ENCODE results near the gene ACRBP.

ACRBP gene

GRCh38 chr12:6647083-6647604 lies at the start of gene ACRBP:
TSS of gene ACRBP (minus strand) at chr12:6647432. CDS start at chr12:6647366, 66 bp downstream.
- DNase-seq = no peak

- no peak for DNase-seq
These were observed 48.2 kb upstream of the ACRBP start for GRCh38 chr12:6695313-6696045.

GRCh38 chr12:6694701-6695100 lies 47.5 kb upstream of the ACRBP start:
- no peak for DNase-seq

GRCh38 chr12:6693832-6694355 lies 46.7 kb upstream of the ACRBP start:
- no peak for DNase-seq

GRCh38 chr12:6692888-6693287 lies 45.7 kb upstream of the ACRBP start:
- no peak for DNase-seq

- DNase-seq = no peak
These were observed 44.2 kb upstream of the ACRBP start for GRCh38 chr12:6691473-6691872.

GRCh38 chr12:6688999-6689882 lies 42.0 kb upstream of the ACRBP start, which contains the start of gene ZNF384:
TSS of gene ZNF384 (minus strand) at chr12:6689375. CDS start at chr12:6679520, 9,855 bp downstream.
- peak; percentile 75 for DNase-seq

- DNase-seq = no peak
These were observed 41.3 kb upstream of the ACRBP start for GRCh38 chr12:6688543-6688998.

- DNase-seq = no peak
These were observed 38.6 kb upstream of the ACRBP start for GRCh38 chr12:6685814-6686213.

- no peak for DNase-seq
These were observed 37.4 kb upstream of the ACRBP start for GRCh38 chr12:6684609-6685008.

- no peak for DNase-seq
These were observed 29.7 kb upstream of the ACRBP start for GRCh38 chr12:6676962-6677361.

- DNase-seq = no peak
These were observed 24.9 kb upstream of the ACRBP start for GRCh38 chr12:6672143-6672542.

- no peak for DNase-seq
These were observed 20.5 kb upstream of the ACRBP start for GRCh38 chr12:6667559-6668210.

- DNase-seq = no peak
These were observed 19.0 kb upstream of the ACRBP start for GRCh38 chr12:6666211-6666610.

GRCh38 chr12:6664902-6665301 lies 17.7 kb upstream of the ACRBP start:
- DNase-seq = no peak

GRCh38 chr12:6662906-6663742 lies 15.9 kb upstream of the ACRBP start, which contains the start of gene ING4:
TSS of gene ING4 (minus strand) at chr12:6663119. CDS start at chr12:6663101, 18 bp downstream.
- peak; percentile 87 for DNase-seq

GRCh38 chr12:6662602-6662905 lies 15.3 kb upstream of the ACRBP start:
- no peak for DNase-seq

GRCh38 chr12:6653987-6654386 lies 6.8 kb upstream of the ACRBP start:
- DNase-seq = no peak

- no peak for DNase-seq
These were observed 6.1 kb upstream of the ACRBP start for GRCh38 chr12:6653342-6653741.

- no peak for DNase-seq
These were observed 5.2 kb upstream of the ACRBP start for GRCh38 chr12:6652391-6652790.

- no peak for DNase-seq
These were observed 3.6 kb upstream of the ACRBP start for GRCh38 chr12:6650832-6651231.

All from SHP77 treated with DMSO at 0.1 percent for 48 hours (cell line).